GM12891 (cell line): ENCODE measurements around the gene CYTH4.

Experiments used
- DNase-seq: peaks from one replicate; pipeline ENCODE4 v3.0.0; 2011; ENCODE audit warnings: low spot score; ENCODE audit not compliant: insufficient read length
- FAIRE-seq: peaks from 2 replicates; lab custom pipeline; 2011; peaks lifted over from hg19 to GRCh38; lab: Jason Lieb, UNC
- PAX5 ChIP-seq: IDR thresholded peaks from 2 replicates; pipeline ENCODE4 v1.6.1; 2011; ENCODE audit warnings: low read length, moderate library complexity, mild to moderate bottlenecking; ENCODE audit not compliant: insufficient read depth, severe bottlenecking
- POLR2A ChIP-seq: IDR thresholded peaks from 2 replicates; pipeline ENCODE4 v1.6.1; 2011; ENCODE audit warnings: low read depth, low read length, control low read depth
- POLR2AphosphoS5 ChIP-seq: IDR thresholded peaks from 2 replicates; pipeline ENCODE4 v1.6.1; 2011; ENCODE audit warnings: low read depth, low read length, control low read depth
- POU2F2 ChIP-seq: IDR thresholded peaks from 2 replicates; pipeline ENCODE4 v1.6.1; 2011; ENCODE audit warnings: low read depth, mild to moderate bottlenecking, control low read depth, low read length, moderate library complexity
- SPI1 ChIP-seq: IDR thresholded peaks from 2 replicates; pipeline ENCODE4 v1.6.1; 2011; ENCODE audit warnings: low read depth, low read length, control low read depth
- TAF1 ChIP-seq: IDR thresholded peaks from 2 replicates; pipeline ENCODE4 v1.6.1; 2011; ENCODE audit warnings: low read depth, low read length, control low read depth

The CYTH4 gene

GRCh38 chr22:37358917-37359316, 76.6 kb downstream of the CYTH4 start:
- no peak for DNase-seq
- TF ChIP-seq PAX5: no peak
- no peak for TF ChIP-seq POLR2A
- no peak for TF ChIP-seq SPI1
- no peak for TF ChIP-seq TAF1
- TF ChIP-seq POLR2AphosphoS5: no peak
- no peak for TF ChIP-seq POU2F2
- no peak for FAIRE-seq

GRCh38 chr22:37362621-37363020, 80.3 kb downstream of the CYTH4 start:
- TF ChIP-seq POLR2AphosphoS5 (no peak), PAX5 (no peak), POLR2A (no peak), POU2F2 (no peak), TAF1 (no peak), SPI1 (no peak)

GRCh38 chr22:37363261-37363992, 81.1 kb downstream of the CYTH4 start:
- no peak for FAIRE-seq
- DNase-seq: no peak
- TF ChIP-seq POLR2AphosphoS5: no peak
- TF ChIP-seq POU2F2: no peak
- no peak for TF ChIP-seq POLR2A
- no peak for TF ChIP-seq SPI1
- TF ChIP-seq PAX5: no peak
- no peak for TF ChIP-seq TAF1

More at GRCh38 chr22:37362621-37363020, 80.3 kb downstream of the CYTH4 start:
- FAIRE-seq (no peak), DNase-seq (no peak)
